Measurements from ENCODE around the gene TBC1D22A. TPM values are rescaled to one million over a fixed set of nuclear protein-coding genes. Genes with fewer than 3 reads are reported as not detected.

Gene TBC1D22A
- total and polyA plus RNA-seq, 9 of the 15 experiments (the other 6 are each of a cell fraction or from before 2014, with no cell fraction given): 0.20 to 11.5 (median 5.2) TPM

GRCh38 chr22:46767249-46767985 is 5.0 kb downstream of the TBC1D22A start:
- H3K9ac ChIP-seq (ENCODE audit: insufficient read depth in 1 of 2, low read depth in 2 of 2, low read length in 2 of 2): no peak overlapping the region; a peak in 1 of 4 replicates
- ChIA-PET POLR2A (no interaction called here), CTCF (ENCODE audit: low intra/inter-chr PET ratio) (no interaction called here)
- no peaks in the 10 kb centered on the region for H3K9me3 ChIP-seq (replicated peaks; ENCODE audit: control insufficient read depth, insufficient read depth, low read depth, low read length)
- ATAC-seq (no peak), DNase-seq (ENCODE audit: extremely low read depth in 1 of 4, low spot score in 3 of 4) (no peak), FAIRE-seq (no peak)
- in situ Hi-C loops (cut with MboI): no loop called here
- H3K9me1 ChIP-seq (ENCODE audit: control insufficient read depth, insufficient read depth, low read length): no peaks in the 10 kb centered on the region
- WGBS (ENCODE audit: insufficient coverage, low coverage, missing lambda C conversion rate): 90% methylated on average over 6 of the region's 11 CpGs
- H3K4me1 ChIP-seq (replicated peaks in 1 of 2; ENCODE audit: control insufficient read depth in 2 of 2, insufficient read depth in 2 of 2, low read length in 2 of 2): peaks cover 3 to 15% of the 10 kb centered on the region in 2 experiments; a peak in 3 of 5 replicates
- no peak overlapping the region for H3K4me3 ChIP-seq
- TF ChIP-seq MAFG (tag; conservative IDR thresholded peaks at IDR 0.05) (peak; percentile 55), ZNF316 (IDR thresholded peaks at IDR 0.05) (peak; percentile 86), MAFK (IDR thresholded peaks at IDR 0.05; ENCODE audit: low read length) (peak; percentile 78), NELFE (IDR thresholded peaks at IDR 0.05; ENCODE audit: insufficient read depth, insufficient read length) (no peak), MAFF (IDR thresholded peaks at IDR 0.05; ENCODE audit: low read length) (peak; percentile 83), C11orf30 (IDR thresholded peaks at IDR 0.05; ENCODE audit: low read depth) (peak; percentile 72)
- H3K27me3 ChIP-seq (ENCODE audit: control insufficient read depth in 2 of 2, insufficient read depth in 2 of 2, low read length in 2 of 2): no peaks in the 10 kb centered on the region
- H3K79me2 ChIP-seq (ENCODE audit: control insufficient read depth, insufficient read depth, low read length): peaks cover 41% of the 10 kb centered on the region
- no peak overlapping the region for H2AFZ ChIP-seq (ENCODE audit: low read depth, low read length)
- H3K36me3 ChIP-seq (ENCODE audit: control insufficient read depth, insufficient read depth, low read length): peaks cover 8% of the 10 kb centered on the region; the same call in 2 of the 3 replicates
- no peak overlapping the region for H3K4me2 ChIP-seq (ENCODE audit: insufficient read depth, low read length)
- no peak overlapping the region for H3K27ac ChIP-seq (ENCODE audit: extremely low read depth, low read depth, low read length)
- no peaks in the 10 kb centered on the region for H4K20me1 ChIP-seq (replicated peaks; ENCODE audit: control insufficient read depth, insufficient read depth, low read length)
- intact Hi-C loops (cut with micrococcal nuclease): no loop called here
- BruUV-seq (replicated peaks): no TSS peak

All from K562 (cell line).